Stimulated activated CD4-positive, alpha-beta T cell treated with anti-CD3 and anti-CD28 coated beads, Interleukin-1b, Interleukin-23, amount 100 ng/mL, for 24 hours (primary cell): Measurements from ENCODE around the gene FRMD4A.

Source experiments
- DNase-seq, 4 experiments: peaks; one replicate each; pipeline ENCODE4 v3.0.0-alpha.2; 2020; ENCODE audit warnings: low read depth in 4 of 4, low spot score in 1 of 4

The FRMD4A gene

DNA sequence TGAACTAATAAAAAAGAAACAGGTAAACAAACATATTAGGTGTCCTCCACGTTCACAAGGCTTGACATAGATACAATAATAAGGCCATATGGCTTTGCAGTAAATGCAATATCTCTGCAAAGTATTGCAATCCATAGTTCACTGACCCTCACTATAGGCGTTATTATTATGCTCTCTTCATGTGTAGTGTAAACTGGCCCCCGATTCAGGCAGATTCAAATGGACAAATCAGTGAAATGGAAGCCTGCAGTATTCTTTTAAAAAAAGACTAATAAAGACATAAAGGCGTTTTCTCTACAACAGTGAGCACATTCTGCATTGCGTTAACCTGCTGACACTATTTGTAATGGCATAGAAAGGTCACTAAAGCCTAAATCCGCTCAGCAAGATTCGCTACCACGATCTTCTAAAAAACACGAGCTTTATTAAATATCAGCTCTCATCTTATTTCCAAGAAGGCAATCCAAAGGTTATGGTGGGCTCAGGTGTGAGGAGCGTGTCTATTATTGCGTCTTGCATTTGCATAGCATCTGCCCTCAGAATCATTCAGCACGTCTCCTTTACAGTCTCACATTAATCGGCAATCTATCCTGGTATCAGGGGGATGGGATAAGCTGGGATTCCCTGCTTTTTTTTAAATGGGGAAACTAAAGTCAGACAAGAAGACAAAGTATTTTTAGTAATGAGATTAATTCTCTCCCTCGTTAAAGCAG lies 36.2 kb downstream of the FRMD4A start:
- DNase-seq, result no peak

DNA sequence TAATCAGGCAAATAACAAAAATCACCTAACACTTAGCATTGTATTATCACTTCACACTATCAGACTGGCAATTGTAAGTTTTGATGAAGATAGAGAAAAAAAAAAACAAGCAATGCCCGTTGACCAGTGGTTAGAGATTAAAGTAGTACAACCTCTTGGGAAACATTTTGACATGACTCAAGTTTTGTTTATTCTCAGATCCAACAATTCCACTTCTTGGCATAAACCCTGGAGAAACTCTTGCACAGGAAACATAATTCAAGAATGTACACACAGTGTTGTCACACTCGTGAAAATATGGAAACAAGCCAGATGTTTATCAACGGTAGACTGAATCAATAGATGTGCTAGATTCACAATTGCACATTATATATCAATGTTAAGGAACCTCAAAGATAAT lies 37.2 kb downstream of the FRMD4A start:
- no peak for DNase-seq

DNA sequence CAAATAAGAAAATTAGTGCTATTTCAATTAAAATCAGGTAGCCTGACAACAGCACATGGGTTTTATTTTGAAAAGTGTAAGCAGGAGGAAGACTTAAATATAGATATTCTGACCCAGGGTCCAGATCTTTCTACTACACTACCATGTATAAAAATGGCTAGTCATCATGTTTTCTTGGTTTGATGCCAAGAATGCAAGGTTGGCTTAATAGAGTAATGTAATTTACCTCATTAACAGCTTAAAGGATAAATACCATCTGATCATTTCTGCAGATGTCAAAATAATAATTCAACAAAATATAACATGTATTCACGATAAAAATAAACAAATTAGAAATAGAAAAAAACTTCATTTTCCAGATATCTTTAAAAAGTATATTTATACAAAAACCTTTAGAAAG lies 39.4 kb downstream of the FRMD4A start:
- no peak for DNase-seq

DNA sequence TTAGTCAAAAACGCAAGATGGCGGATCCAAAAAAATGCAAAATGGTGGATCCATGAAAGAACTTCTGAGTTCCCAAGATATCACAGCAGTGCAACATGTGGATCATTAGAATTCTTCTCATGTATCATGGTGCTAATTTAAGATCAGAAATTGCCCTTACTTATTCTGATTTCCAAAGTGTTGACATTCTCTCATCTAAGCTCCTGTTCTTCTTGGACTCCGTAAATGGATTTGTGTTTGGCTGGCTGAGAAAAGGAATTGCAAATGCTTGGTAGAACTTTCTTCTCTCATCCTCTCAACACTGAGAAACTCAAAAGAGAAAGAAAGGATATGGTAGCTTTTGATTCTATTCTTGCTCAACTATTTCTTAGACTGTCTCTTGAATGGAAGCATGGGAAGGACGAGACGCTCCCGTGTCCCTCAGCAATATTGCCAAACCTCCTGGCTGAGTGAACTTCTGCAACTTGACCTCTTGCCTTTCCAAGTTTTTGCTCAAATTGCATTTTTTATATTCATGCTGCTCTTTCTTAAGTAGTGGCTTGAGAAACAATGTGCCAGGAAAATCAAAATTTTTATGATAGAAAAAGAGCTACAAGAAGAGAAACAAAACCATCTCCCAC lies 44.7 kb downstream of the FRMD4A start:
- no peak for DNase-seq

DNA sequence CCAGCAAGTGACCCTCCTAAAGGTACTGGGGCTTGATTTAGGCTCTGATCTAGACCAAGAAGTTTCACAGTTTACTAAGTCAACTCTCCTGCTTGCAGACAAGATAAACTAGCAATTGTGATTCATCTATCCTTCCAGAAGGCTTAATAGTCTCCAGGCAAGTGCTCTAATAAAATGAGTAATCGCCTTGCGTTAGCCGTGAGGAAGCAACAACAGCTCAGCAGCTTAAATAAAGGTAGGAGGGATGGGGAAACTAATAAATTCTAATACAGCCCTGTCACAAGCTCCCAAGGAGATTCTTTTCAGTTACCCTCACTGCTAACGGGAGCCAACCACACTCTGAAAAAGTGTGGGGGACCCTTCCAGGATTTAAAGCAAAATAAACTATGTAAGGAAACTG lies 48.4 kb downstream of the FRMD4A start:
- DNase-seq, result no peak

DNA sequence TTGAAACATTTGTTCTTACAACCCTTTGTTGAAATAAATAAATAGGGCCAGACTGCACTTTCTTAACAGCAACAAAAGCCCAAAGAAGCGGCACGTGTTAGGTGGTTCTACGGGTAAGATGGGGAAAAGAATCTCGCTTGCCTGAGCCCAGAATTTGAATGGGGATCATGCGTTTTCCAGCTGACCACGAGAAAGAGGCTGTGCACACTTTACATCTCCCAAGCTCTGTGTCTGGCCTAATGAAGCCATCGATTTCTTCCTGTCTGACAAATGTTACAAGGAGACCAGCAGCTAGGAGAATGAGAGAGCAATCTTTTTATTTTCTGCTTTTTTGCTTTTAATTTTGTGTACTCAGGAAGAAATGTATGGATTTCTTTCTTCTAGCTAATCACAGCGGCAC lies 52.2 kb downstream of the FRMD4A start:
- DNase-seq, result no peak

DNA sequence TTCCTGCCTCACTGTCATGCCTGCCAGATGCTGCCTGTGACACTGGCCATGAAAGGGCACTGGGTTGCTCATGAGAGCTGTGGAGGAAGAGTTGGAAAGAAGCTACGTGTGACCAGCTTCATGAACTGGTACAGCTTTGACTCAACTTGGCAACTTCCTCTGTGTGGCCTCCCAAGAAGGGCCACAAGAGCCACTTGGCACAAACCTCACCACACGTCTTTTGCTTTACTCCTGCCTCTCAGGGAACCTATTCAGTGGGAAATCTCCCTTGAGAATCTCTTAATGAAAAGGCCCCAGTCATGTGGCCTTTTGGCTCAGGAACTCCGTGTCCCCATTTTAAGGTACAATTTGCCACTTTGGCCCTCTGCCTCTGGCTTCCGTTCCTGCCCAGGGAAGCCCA lies 54.5 kb downstream of the FRMD4A start:
- no peak for DNase-seq

DNA sequence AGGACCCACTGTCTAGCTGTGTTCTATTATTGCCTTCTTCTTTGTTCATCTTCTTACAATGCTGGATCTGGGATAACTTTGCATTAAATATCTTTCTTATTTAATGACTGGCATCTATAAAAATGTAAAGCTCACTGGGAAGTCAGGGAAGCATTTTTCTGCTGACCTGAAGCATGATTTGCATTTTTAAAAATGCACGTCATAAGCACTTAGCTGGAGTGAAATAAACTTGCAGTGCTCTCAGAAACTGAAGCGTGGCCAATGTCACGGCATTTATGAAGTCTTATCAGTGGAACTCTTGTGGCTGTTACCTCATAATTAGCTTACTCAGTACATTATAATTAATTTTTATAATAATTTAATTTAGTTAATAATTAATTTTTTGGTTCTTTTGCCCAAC lies 59.1 kb downstream of the FRMD4A start:
- no peak for DNase-seq

DNA sequence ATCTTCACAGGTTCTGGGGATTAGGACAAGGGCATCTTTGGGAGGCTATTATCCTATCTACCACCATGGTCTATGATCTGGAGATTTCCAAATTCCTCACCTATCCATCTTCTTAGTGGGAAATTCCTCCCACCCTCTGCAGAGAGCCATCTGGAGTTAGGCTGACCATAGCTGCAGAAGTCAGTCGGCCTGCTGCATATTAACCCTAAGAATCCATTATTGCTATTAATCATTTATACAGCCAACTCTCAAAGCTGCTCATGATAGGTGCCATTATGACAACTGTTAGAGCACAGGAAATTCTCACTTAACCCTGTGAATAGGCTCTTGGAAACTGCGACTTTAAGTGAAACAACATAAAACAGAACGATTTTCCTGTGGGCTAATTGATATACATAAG lies 60.4 kb downstream of the FRMD4A start:
- no peak for DNase-seq

DNA sequence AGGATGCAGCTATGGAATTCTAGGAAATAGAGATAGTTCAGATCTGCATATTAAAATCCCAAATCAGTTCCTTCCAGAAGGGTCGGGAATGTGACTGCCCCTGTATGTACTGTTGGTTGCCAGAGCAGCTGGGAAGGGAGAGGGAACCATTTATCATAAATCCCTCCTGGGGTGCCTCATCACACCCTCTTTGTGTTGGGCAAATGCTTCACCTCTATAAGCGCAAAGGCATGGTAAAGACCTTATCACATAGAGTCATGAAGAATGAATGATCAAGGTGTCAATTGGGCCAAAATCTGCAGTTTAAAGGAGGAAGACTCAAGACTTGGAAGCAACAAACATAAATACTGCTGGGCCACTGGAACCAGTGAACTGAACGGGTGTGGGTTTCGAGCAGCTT lies 65.0 kb downstream of the FRMD4A start:
- no peak for DNase-seq

DNA sequence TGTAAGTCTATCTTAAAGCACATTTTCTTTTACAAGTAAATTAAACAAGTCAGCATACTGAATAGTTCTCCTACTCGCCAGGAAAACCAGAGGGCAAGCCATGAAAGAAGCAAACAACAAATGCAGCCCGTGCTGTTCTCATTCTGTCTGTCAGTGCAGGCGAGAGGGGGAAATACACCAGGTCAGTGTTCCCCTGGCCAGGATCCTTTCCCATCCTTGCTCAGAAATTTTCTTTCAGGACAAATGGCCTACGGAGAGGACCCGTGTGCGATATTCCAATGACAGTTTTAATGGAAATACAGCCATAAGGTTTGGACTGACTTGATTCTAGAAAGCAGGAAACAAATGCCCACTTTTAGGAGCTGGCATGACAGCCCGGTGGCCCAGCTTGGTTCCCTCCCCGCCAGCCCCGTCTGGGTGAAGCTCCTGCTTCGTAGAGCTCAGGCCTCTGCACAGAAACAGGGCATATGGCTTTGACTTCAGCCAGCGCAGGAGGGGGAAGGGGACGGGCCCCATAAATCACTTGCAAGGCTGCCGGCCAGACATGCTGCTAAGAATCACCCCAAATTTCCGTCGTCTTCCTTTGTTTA lies 67.8 kb downstream of the FRMD4A start:
- DNase-seq, result no peak

DNA sequence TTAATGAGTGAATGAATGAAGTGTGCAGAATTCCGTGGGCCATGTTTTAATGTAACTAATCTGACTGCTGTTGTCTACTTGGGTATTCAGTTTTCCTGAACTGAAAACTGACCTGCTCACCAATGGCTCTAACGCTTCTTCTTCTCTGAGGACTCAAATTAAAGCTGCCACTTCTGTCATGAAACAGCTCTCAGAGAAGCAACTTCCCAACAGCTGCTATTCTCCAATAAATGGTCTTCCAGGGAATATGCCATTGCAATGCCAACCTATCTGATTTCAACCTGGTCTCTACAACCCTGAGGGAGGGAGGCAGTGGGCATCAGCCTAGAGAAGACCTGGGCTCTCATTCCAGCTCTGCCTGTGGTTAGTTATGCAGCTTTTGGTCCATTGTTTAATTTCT lies 69.4 kb downstream of the FRMD4A start:
- DNase-seq, result no peak

DNA sequence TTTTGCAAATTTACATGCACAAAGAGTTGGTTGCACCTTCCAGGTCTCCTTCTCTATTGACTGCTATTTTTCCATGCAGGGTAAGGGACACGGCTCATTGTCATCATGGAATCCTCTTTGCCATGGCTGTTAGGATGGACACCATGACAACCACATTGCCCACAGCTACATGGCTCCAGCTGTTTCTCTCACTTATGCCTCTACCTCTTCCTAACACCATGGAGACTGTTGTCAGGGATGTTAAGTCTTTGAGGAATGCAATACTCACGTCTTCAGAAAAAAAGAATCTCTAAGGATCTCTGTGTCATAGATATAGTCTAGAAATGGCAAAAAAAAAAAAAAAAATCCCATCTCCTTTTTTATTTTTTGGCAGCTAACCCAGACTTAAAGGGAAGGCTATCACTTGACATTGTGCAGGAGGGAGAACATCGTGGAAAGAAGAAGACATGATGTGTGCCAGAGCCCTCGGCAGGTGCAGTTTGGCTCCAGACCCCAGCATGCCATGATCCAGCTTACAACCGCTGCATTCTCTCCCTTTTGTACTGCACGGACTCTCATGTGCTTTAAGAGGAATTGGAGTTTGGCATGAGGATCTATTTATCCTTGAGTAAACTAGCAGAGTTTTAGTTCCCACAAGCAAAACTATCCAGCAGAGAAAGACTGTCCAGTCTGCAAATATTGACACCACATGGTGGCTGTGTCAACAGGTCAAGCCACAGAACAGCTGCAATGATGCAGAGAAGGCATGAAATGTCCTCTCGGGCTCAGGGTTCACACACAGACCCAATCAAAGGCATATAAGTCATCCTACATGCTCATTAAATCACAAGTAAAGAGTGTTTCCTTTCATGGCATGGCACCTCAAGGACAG lies 70.8 kb downstream of the FRMD4A start:
- no peak for DNase-seq

DNA sequence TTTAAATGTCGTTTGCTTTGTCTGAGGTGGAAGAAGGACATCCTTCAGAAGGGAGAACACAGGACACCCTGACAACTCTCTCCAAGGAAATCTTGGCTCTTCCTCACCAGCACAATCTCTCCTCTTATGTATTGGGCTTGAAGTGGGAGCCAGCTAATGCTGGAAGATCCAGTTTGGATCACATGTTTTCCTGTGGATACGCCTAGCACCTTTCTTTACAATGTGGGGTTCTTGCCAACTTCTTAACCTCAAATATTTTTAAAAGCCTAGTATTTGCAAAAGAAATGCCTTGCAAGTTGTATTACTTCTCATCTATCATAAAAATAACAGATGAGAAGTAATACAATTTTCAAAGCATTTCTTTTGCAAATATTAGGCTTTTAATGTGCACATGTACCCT lies 76.4 kb downstream of the FRMD4A start:
- no peak for DNase-seq

DNA sequence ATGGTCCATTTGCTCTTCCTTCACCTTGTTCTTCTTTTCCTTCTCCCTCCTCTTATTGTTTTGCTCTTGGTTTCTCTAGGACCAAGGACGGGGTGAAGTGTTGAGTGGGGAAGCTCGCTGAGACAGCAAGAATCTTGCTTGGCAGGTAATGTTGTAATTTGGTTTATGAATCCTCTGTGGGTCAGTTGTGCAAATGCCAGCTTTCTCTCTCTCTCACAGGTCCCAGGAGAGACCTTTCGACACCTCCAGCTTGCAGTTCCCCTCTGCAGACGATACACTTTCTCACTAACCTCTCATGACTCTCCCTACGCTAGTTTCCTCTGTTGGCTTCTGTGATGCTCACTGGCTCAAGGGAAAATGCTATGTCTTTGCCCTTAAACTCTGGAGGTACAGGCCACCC lies 77.0 kb downstream of the FRMD4A start:
- DNase-seq, result no peak

DNA sequence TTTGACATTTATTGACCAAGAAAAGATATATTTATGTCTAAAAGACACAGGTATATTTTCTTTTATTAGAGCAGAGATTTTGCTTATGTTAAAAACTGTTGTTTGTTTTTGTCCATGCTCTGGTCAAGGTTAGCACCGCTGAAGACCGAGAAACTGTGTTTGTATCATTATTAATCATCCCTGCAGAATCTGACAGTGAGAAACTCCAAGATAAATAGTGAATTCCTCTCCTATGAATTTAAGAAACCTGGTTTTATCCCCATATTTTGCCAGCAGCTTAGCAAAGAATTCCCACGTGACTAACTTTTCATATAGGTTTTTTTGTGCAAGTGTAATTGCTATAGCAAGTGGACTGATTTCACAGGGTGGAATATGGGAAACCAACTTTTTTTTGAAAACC lies 77.6 kb downstream of the FRMD4A start:
- no peak for DNase-seq

DNA sequence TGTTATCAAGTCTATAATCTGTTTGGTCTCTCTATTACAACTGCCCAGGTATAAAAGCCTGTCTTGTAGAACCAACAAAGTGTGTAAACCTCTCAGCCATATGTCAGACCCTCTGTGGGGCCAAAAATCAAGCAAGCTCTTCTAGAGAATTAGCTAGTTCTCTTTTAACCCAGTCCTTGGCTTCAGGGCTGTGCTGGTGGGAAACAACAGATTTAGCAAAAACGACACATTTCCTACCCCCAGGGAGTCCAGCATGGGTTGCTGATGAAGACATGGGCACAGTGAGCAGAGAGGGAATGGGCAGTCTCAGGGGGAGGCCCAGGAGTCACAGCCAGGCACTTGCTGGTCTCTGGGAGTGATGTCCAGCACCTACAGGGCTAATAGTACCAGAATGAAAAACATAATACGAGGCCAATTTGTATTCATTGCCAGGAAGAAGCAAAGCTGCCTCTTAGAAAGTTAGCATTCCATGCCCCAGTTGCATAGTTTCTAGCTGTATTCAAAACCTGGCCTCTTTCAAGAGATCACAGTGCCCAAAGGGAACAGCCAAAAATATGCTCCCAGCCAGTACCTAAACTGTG lies 80.1 kb downstream of the FRMD4A start:
- no peak for DNase-seq

DNA sequence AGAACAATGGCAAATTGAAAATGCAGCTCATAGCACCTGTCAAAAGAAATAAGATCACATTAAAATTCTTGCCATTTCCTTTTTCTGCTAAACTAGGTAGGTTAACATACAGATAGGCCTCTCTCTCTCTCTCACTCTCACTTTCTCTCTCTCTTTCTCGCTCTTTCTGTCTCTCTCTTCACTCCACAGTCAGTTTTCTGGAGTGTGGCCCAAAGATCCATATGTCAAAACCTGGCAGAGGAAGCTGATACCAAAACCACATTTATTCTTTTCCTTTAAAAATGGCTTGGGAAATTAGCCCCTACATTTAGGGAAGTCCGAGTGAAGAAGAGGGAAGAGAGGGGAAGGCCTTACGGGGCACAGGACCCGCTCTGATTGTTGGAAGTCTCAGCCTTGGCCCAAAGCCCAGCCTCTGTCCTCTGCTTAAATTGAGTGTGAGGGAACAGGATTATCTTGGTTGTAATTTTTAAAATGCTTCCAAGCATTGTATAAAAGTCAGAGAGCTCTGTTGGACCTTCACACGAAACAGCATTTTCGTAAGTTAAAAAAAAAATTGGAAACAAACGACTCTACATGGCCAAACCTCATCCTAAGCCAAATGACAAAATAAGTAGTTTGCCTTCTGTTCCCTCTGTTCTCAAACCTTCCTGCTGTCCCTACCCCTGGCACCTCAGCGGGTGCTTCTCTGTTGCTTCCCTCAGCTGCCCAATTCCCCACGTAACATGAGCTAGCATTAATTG lies 83.2 kb downstream of the FRMD4A start:
- no peak for DNase-seq

DNA sequence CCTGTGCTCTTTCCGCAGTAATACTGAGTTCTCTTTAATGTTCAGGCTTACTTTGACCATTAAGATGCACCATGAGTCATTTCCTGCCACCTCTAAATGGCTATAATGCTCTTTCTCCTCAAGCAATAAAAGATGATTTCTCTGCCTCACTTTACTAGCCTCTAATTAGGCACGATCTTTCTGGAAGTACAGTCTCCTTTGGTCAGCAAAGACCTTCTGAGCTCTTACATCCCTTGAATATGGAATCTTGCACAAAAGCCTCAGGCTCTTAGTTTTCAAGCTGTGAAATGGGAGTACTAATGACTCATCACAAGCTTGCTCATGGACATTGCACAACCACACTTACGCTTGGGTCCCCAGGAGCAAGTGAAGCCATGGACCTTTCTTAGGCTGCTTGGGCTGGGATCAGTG lies 85.9 kb downstream of the FRMD4A start:
- DNase-seq, result no peak

DNA sequence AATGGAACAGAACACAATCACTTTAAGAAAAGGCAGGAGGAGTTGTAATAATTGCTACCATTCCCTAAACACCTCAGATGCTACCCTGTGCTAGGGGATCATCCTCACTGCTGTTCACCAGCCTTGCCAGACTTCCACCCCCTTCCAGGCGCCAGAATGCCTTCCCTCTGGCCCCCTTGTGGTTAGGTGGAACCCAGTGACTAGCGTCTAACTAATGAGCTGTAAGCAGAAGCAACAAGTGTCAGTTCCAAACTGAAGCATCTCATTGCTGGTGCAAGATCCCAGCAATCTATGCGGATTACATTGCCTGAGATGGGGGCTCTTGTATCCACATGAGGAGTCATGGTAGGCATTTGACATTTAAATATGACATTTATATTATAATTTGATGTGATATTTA lies 86.6 kb downstream of the FRMD4A start:
- no peak for DNase-seq

DNA sequence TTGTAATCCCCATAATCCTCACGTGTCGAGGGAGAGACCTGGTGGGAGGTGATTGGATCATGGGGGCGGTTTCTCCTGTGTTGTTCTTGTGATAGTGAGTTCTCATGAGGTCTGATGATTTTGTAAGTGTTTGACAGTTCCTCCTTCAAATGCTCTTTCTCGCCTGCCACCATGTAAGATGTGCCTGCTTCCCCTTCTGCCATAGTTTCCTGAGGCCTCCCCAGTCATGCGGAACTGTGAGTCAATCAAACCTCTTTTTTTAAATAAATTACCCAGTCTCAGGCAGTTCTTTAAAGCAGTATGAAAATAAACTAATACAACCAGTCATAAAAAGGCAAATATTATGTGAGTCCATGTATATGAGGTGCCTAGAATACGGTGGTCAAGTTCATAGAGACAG lies 87.5 kb downstream of the FRMD4A start:
- no peak for DNase-seq
